Hematopoietic multipotent progenitor cell treated with erythropoietin and hydrocortisone succinate and interleukin-3 and kit ligand, for 4 days (in vitro differentiated cells): Measurements from ENCODE around the gene THUMPD3.

ENCODE experiments used
- DNase-seq: peaks from one replicate; pipeline ENCODE4 v3.0.0-alpha.2; 2015

Gene THUMPD3

GRCh38 chr3:9362731-9363530, at the start of gene THUMPD3:
Gene THUMPD3, plus strand, starts transcription at chr3:9363054. Its CDS starts 2,015 bp downstream, at chr3:9365069.
- peak; percentile 97 for DNase-seq

- peak; percentile 18 for DNase-seq
These were observed 48.1 kb upstream of the THUMPD3 start for GRCh38 chr3:9314796-9315195.

- DNase-seq = no peak
These were observed 45.9 kb upstream of the THUMPD3 start for GRCh38 chr3:9316881-9317361.

- no peak for DNase-seq
These were observed 40.1 kb upstream of the THUMPD3 start for GRCh38 chr3:9322780-9323179.

GRCh38 chr3:9324944-9325343, 37.9 kb upstream of the THUMPD3 start:
- no peak for DNase-seq

GRCh38 chr3:9327578-9327977, 35.3 kb upstream of the THUMPD3 start:
- no peak for DNase-seq

GRCh38 chr3:9330166-9330703, 32.6 kb upstream of the THUMPD3 start:
- DNase-seq = no peak

GRCh38 chr3:9331171-9331570, 31.7 kb upstream of the THUMPD3 start:
- no peak for DNase-seq

- DNase-seq = no peak
These were observed 30.4 kb upstream of the THUMPD3 start for GRCh38 chr3:9332250-9333030.

GRCh38 chr3:9339761-9340471, 22.9 kb upstream of the THUMPD3 start:
- DNase-seq = no peak

- no peak for DNase-seq
These were observed 22.4 kb upstream of the THUMPD3 start for GRCh38 chr3:9340472-9340902.

- no peak for DNase-seq
These were observed 20.2 kb upstream of the THUMPD3 start for GRCh38 chr3:9342696-9343095.

GRCh38 chr3:9343115-9343514, 19.7 kb upstream of the THUMPD3 start:
- DNase-seq = no peak

GRCh38 chr3:9345041-9345440, 17.8 kb upstream of the THUMPD3 start:
- no peak for DNase-seq

GRCh38 chr3:9346141-9346540, 16.7 kb upstream of the THUMPD3 start:
- DNase-seq = no peak

GRCh38 chr3:9347081-9347480, 15.8 kb upstream of the THUMPD3 start:
- no peak for DNase-seq

- no peak for DNase-seq
These were observed 15.0 kb upstream of the THUMPD3 start for GRCh38 chr3:9347887-9348286.

- DNase-seq = no peak
These were observed 13.3 kb upstream of the THUMPD3 start for GRCh38 chr3:9349321-9350117.

- DNase-seq = no peak
These were observed 11.1 kb upstream of the THUMPD3 start for GRCh38 chr3:9351709-9352126.

- DNase-seq = peak; percentile 85
These were observed 9.7 kb upstream of the THUMPD3 start for GRCh38 chr3:9352917-9353752.
